ENCODE data around the gene AK5. TPM values are rescaled to one million over a fixed set of nuclear protein-coding genes. Genes with fewer than 3 reads are reported as not detected.
"Not testable (repeated sequence)": the region's sequence is repeated elsewhere in the genome, so short reads cannot be mapped to it uniquely, and the experiment has no call there.

The AK5 gene
- total RNA-seq, 2 experiments from 2014 or later: 4.6 to 5.6 TPM

- TF ChIP-seq CTCF (IDR thresholded peaks at IDR 0.05): no peak
- Mint-ChIP-seq H3K4me1 (ENCODE audit: low read depth) (no peaks in the 10 kb centered on the region), H3K9me3 (no peaks in the 10 kb centered on the region), H3K27me3 (no peaks in the 10 kb centered on the region), H3K4me3 (no peak overlapping the region), H3K36me3 (ENCODE audit: low read depth) (no peaks in the 10 kb centered on the region), H3K27ac (no peak overlapping the region)
- CTCF ChIA-PET: interaction anchor here (2.1 kb wide), 1 partner anchor 8 kb away, joined by 5 read pairs; no protein-coding TSS in a partner anchor
- no peak for DNase-seq
- intact Hi-C loops (cut with micrococcal nuclease): no loop called here
- POLR2A ChIA-PET: no interaction called here
- ATAC-seq: no peak
Observed at GRCh38 chr1:77400781-77401180, 119.0 kb downstream of the AK5 start.

- intact Hi-C loops (cut with micrococcal nuclease): no loop called here
- no peaks in the 10 kb centered on the region for H3K9me3 Mint-ChIP-seq
- no peaks in the 10 kb centered on the region for H3K27me3 Mint-ChIP-seq
- no peak for DNase-seq
- no peak for ATAC-seq
- ChIA-PET CTCF (interaction anchor here (2.1 kb wide), 1 partner anchor 9 kb away, joined by 5 read pairs; no protein-coding TSS in a partner anchor), POLR2A (no interaction called here)
- H3K36me3 Mint-ChIP-seq (ENCODE audit: low read depth): no peaks in the 10 kb centered on the region
- no peak overlapping the region for H3K4me3 Mint-ChIP-seq
- H3K27ac Mint-ChIP-seq: no peak overlapping the region
- no peak for TF ChIP-seq CTCF (IDR thresholded peaks at IDR 0.05)
- H3K4me1 Mint-ChIP-seq (ENCODE audit: low read depth): no peaks in the 10 kb centered on the region
Observed at GRCh38 chr1:77401384-77401783, 119.6 kb downstream of the AK5 start.

- DNase-seq (no peak), ATAC-seq (no peak)
- CTCF ChIA-PET: interaction anchor here (0.6 kb wide), 1 partner anchor 9 kb away, joined by 3 read pairs; no protein-coding TSS in a partner anchor
- intact Hi-C loops (cut with micrococcal nuclease): no loop called here
- Mint-ChIP-seq H3K27me3 (no peaks in the 10 kb centered on the region), H3K36me3 (ENCODE audit: low read depth) (no peaks in the 10 kb centered on the region), H3K27ac (no peak overlapping the region), H3K9me3 (peaks cover 6% of the 10 kb centered on the region), H3K4me1 (ENCODE audit: low read depth) (peaks cover 3% of the 10 kb centered on the region), H3K4me3 (no peak overlapping the region)
- TF ChIP-seq CTCF (IDR thresholded peaks at IDR 0.05): no peak
- POLR2A ChIA-PET: no interaction called here
Observed at GRCh38 chr1:77405186-77405585, 123.4 kb downstream of the AK5 start.

GRCh38 chr1:77406661-77407060 is 124.8 kb downstream of the AK5 start:
- DNase-seq (no peak), ATAC-seq (no peak)
- POLR2A ChIA-PET: no interaction called here
- Mint-ChIP-seq H3K4me3 (no peak overlapping the region), H3K27me3 (no peaks in the 10 kb centered on the region), H3K36me3 (ENCODE audit: low read depth) (no peaks in the 10 kb centered on the region), H3K4me1 (ENCODE audit: low read depth) (peaks cover 3% of the 10 kb centered on the region), H3K9me3 (peaks cover 6% of the 10 kb centered on the region), H3K27ac (no peak overlapping the region)
- CTCF ChIA-PET: no interaction called here
- intact Hi-C loops (cut with micrococcal nuclease): no loop called here
- no peak for TF ChIP-seq CTCF (IDR thresholded peaks at IDR 0.05)

GRCh38 chr1:77407738-77408375 is 126.0 kb downstream of the AK5 start:
- ATAC-seq (no peak), DNase-seq (no peak)
- Mint-ChIP-seq H3K36me3 (ENCODE audit: low read depth) (peaks cover 6% of the 10 kb centered on the region), H3K27ac (no peak overlapping the region), H3K4me3 (no peak overlapping the region), H3K27me3 (no peaks in the 10 kb centered on the region), H3K4me1 (ENCODE audit: low read depth) (peaks cover 10% of the 10 kb centered on the region), H3K9me3 (peaks cover 6% of the 10 kb centered on the region)
- POLR2A ChIA-PET: no interaction called here
- no peak for TF ChIP-seq CTCF (IDR thresholded peaks at IDR 0.05)
- CTCF ChIA-PET: no interaction called here
- intact Hi-C loops (cut with micrococcal nuclease): no loop called here

GRCh38 chr1:77408933-77409332 is 127.1 kb downstream of the AK5 start:
- H3K27ac Mint-ChIP-seq; H3K9me3 Mint-ChIP-seq; ATAC-seq; H3K4me3 Mint-ChIP-seq; intact Hi-C loops (cut with micrococcal nuclease); POLR2A ChIA-PET; H3K36me3 Mint-ChIP-seq (ENCODE audit: low read depth); DNase-seq; CTCF ChIA-PET; H3K27me3 Mint-ChIP-seq: not testable (repeated sequence)
- peaks cover 20% of the 10 kb centered on the region for H3K4me1 Mint-ChIP-seq (ENCODE audit: low read depth)
